Testis (tissue), 2 donors: ENCODE results near the gene JCAD.

Experiments used
- POLR2A ChIP-seq: fragments of 450-650 bp; IDR thresholded peaks from one replicate; pipeline ENCODE4 v1.6.1; 2017; ENCODE audit warnings: antibody characterized with exemption, mild to moderate bottlenecking, moderate library complexity
- TF ChIP-seq, protein P1 (sequence below), 3 experiments: fragments of 450-650 bp in 2 of 3; fragments of 200-600 bp in 1 of 3; sonication (generic) in 1 of 3; IDR thresholded peaks; one replicate each; pipeline ENCODE4 v1.5.1; 2016 to 2019; ENCODE audit warnings: antibody characterized with exemption in 3 of 3, mild to moderate bottlenecking in 2 of 3, moderate library complexity in 1 of 3

DNA sequence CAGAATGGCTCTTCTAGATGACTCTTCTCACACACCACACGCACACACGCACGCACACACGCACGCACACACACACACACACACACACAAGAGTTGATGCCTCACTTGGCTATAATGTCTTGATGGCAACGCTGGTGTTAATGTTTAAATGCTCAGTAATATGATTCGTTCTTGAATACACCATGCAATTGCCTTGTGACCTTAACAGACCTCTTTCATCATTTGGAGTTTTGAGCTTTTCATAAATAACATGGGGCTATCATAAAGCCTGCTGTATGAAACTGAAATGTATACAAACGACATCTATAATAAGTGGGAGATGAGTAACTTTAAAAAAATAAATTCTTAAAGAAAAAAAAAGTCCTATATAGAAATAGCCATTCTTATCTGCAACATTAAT lies 8.2 kb downstream of the JCAD start:
- TF ChIP-seq, protein P1, sequence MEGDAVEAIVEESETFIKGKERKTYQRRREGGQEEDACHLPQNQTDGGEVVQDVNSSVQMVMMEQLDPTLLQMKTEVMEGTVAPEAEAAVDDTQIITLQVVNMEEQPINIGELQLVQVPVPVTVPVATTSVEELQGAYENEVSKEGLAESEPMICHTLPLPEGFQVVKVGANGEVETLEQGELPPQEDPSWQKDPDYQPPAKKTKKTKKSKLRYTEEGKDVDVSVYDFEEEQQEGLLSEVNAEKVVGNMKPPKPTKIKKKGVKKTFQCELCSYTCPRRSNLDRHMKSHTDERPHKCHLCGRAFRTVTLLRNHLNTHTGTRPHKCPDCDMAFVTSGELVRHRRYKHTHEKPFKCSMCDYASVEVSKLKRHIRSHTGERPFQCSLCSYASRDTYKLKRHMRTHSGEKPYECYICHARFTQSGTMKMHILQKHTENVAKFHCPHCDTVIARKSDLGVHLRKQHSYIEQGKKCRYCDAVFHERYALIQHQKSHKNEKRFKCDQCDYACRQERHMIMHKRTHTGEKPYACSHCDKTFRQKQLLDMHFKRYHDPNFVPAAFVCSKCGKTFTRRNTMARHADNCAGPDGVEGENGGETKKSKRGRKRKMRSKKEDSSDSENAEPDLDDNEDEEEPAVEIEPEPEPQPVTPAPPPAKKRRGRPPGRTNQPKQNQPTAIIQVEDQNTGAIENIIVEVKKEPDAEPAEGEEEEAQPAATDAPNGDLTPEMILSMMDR (IDR thresholded peaks at IDR 0.05) = no peak
- no peak for TF ChIP-seq POLR2A
